ENCODE results near the gene MYEOV. TPM values are rescaled to one million over a fixed set of nuclear protein-coding genes. Genes with fewer than 3 reads are reported as not detected.

MYEOV gene
- total RNA-seq, 4 donors from 2014 or later, result 0.55 to 1.1 TPM; not detected in 2

GRCh38 chr11:69278091-69278867 is 15.7 kb upstream of the MYEOV start:
- peak overlapping the region; percentile 56 to 75 (median 71) for H3K27ac ChIP-seq
- peak; percentile 85 for DNase-seq
- no peaks in the 10 kb centered on the region for H3K36me3 ChIP-seq
- 62% methylated on average over 12 of the region's 12 CpGs; no CpG with 5 or more reads in 1 of the 2 donors for WGBS, 2 donors (ENCODE audit: low coverage in 1 of 2)
- H3K9me3 ChIP-seq, result no peaks in the 10 kb centered on the region
- H3K4me1 ChIP-seq, result peaks cover 10 to 32% (median 16%) of the 10 kb centered on the region in 4 donors
- no peaks in the 10 kb centered on the region for H3K27me3 ChIP-seq
- H3K4me3 ChIP-seq, result no peak overlapping the region
- TF ChIP-seq EP300 (IDR thresholded peaks at IDR 0.05; ENCODE audit: low read depth) (peak; percentile 41), POLR2A (IDR thresholded peaks at IDR 0.05) (no peak), CTCF (IDR thresholded peaks at IDR 0.05) (peak in 1 of 5 experiments; percentile 22), POLR2AphosphoS5 (IDR thresholded peaks at IDR 0.05) (peak in 1 of 3 donors; percentile 34)
- in situ Hi-C loops (cut with MboI; ENCODE audit: low pct_ligation_motif_present in 1 of 4, low pct_unique_long_range_greater_than_20kb in 1 of 4, low sequenced_read_pairs in 3 of 4) (no loop called here), intact Hi-C loops (cut with DNase I; ENCODE audit: low total_unique reads) (no loop called here)

- no peak for DNase-seq
- H3K9me3 ChIP-seq, result no peaks in the 10 kb centered on the region
- 76 to 92% methylated on average over 1 to 2 of the region's 2 CpGs for WGBS, 2 donors (ENCODE audit: low coverage in 1 of 2)
- H3K4me1 ChIP-seq, result peaks cover 10 to 19% (median 16%) of the 10 kb centered on the region in 4 donors
- H3K27me3 ChIP-seq, result no peaks in the 10 kb centered on the region
- no peak overlapping the region for H3K4me3 ChIP-seq
- no peaks in the 10 kb centered on the region for H3K36me3 ChIP-seq
- no peak for TF ChIP-seq CTCF (IDR thresholded peaks at IDR 0.05)
- no peak for TF ChIP-seq POLR2A (IDR thresholded peaks at IDR 0.05)
- TF ChIP-seq EP300 (IDR thresholded peaks at IDR 0.05; ENCODE audit: low read depth), result no peak
- no peak for TF ChIP-seq POLR2AphosphoS5 (IDR thresholded peaks at IDR 0.05)
- H3K27ac ChIP-seq, result no peak overlapping the region
- in situ Hi-C loops (cut with MboI; ENCODE audit: low pct_ligation_motif_present in 1 of 4, low pct_unique_long_range_greater_than_20kb in 1 of 4, low sequenced_read_pairs in 3 of 4), result no loop called here
- intact Hi-C loops (cut with DNase I; ENCODE audit: low total_unique reads), result no loop called here
Observed at GRCh38 chr11:69280451-69280850, 13.5 kb upstream of the MYEOV start.

GRCh38 chr11:69280994-69281393 is 13.0 kb upstream of the MYEOV start:
- intact Hi-C loops (cut with DNase I; ENCODE audit: low total_unique reads) (no loop called here), in situ Hi-C loops (cut with MboI; ENCODE audit: low pct_ligation_motif_present in 1 of 4, low pct_unique_long_range_greater_than_20kb in 1 of 4, low sequenced_read_pairs in 3 of 4) (no loop called here)
- Histone ChIP-seq H3K27me3 (no peaks in the 10 kb centered on the region), H3K9me3 (no peaks in the 10 kb centered on the region), H3K4me3 (no peak overlapping the region), H3K27ac (no peak overlapping the region), H3K36me3 (no peaks in the 10 kb centered on the region), H3K4me1 (peaks cover 10 to 19% (median 16%) of the 10 kb centered on the region in 4 donors)
- WGBS, 2 donors (ENCODE audit: low coverage in 1 of 2), result 70% methylated on average over 6 of the region's 6 CpGs; no CpG with 5 or more reads in 1 of the 2 donors
- TF ChIP-seq POLR2A (IDR thresholded peaks at IDR 0.05), result no peak
- TF ChIP-seq CTCF (IDR thresholded peaks at IDR 0.05), result no peak
- TF ChIP-seq EP300 (IDR thresholded peaks at IDR 0.05; ENCODE audit: low read depth), result no peak
- no peak for TF ChIP-seq POLR2AphosphoS5 (IDR thresholded peaks at IDR 0.05)
- DNase-seq, result no peak

- Histone ChIP-seq H3K27me3 (no peaks in the 10 kb centered on the region), H3K4me1 (peaks cover 6 to 13% (median 9%) of the 10 kb centered on the region in 4 donors), H3K4me3 (no peak overlapping the region), H3K9me3 (no peaks in the 10 kb centered on the region), H3K36me3 (no peaks in the 10 kb centered on the region), H3K27ac (no peak overlapping the region)
- intact Hi-C loops (cut with DNase I; ENCODE audit: low total_unique reads) (no loop called here), in situ Hi-C loops (cut with MboI; ENCODE audit: low pct_ligation_motif_present in 1 of 4, low pct_unique_long_range_greater_than_20kb in 1 of 4, low sequenced_read_pairs in 3 of 4) (no loop called here)
- TF ChIP-seq POLR2A (IDR thresholded peaks at IDR 0.05), result no peak
- no peak for TF ChIP-seq EP300 (IDR thresholded peaks at IDR 0.05; ENCODE audit: low read depth)
- TF ChIP-seq POLR2AphosphoS5 (IDR thresholded peaks at IDR 0.05), result no peak
- no peak for TF ChIP-seq CTCF (IDR thresholded peaks at IDR 0.05)
- WGBS, 2 donors (ENCODE audit: low coverage in 1 of 2), result 94 to 96% methylated on average over 5 to 10 of the region's 10 CpGs
- no peak for DNase-seq
Observed at GRCh38 chr11:69283446-69283845, 10.5 kb upstream of the MYEOV start.

Data from transverse colon (tissue), 4 donors.